D721Med (cell line): ENCODE results near the gene SEC16B.

Experiments
- DNase-seq: peaks from one replicate; pipeline ENCODE4 v3.0.0; 2011; ENCODE audit warnings: low spot score; ENCODE audit not compliant: insufficient read length
- FAIRE-seq: peaks from 2 replicates; lab custom pipeline; 2011; peaks lifted over from hg19 to GRCh38; lab: Jason Lieb, UNC
- TF ChIP-seq, protein P1 (sequence below): IDR thresholded peaks from 2 replicates; pipeline ENCODE4 v1.5.1; 2012; ENCODE audit warnings: mild to moderate bottlenecking, control low read depth; ENCODE audit not compliant: insufficient read depth; ENCODE audit errors: missing control alignments

SEC16B gene, protein sequence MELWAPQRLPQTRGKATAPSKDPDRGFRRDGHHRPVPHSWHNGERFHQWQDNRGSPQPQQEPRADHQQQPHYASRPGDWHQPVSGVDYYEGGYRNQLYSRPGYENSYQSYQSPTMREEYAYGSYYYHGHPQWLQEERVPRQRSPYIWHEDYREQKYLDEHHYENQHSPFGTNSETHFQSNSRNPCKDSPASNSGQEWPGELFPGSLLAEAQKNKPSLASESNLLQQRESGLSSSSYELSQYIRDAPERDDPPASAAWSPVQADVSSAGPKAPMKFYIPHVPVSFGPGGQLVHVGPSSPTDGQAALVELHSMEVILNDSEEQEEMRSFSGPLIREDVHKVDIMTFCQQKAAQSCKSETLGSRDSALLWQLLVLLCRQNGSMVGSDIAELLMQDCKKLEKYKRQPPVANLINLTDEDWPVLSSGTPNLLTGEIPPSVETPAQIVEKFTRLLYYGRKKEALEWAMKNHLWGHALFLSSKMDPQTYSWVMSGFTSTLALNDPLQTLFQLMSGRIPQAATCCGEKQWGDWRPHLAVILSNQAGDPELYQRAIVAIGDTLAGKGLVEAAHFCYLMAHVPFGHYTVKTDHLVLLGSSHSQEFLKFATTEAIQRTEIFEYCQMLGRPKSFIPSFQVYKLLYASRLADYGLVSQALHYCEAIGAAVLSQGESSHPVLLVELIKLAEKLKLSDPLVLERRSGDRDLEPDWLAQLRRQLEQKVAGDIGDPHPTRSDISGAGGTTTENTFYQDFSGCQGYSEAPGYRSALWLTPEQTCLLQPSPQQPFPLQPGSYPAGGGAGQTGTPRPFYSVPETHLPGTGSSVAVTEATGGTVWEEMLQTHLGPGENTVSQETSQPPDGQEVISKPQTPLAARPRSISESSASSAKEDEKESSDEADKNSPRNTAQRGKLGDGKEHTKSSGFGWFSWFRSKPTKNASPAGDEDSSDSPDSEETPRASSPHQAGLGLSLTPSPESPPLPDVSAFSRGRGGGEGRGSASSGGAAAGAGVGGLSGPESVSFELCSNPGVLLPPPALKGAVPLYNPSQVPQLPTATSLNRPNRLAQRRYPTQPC

GRCh38 chr1:177969825-177970371, at the start of gene SEC16B:
TSS of gene SEC16B (minus strand) at chr1:177970058. CDS start at chr1:177967981, 2,077 bp downstream.
- no peak for FAIRE-seq
- no peak for DNase-seq
- TF ChIP-seq, protein P1, sequence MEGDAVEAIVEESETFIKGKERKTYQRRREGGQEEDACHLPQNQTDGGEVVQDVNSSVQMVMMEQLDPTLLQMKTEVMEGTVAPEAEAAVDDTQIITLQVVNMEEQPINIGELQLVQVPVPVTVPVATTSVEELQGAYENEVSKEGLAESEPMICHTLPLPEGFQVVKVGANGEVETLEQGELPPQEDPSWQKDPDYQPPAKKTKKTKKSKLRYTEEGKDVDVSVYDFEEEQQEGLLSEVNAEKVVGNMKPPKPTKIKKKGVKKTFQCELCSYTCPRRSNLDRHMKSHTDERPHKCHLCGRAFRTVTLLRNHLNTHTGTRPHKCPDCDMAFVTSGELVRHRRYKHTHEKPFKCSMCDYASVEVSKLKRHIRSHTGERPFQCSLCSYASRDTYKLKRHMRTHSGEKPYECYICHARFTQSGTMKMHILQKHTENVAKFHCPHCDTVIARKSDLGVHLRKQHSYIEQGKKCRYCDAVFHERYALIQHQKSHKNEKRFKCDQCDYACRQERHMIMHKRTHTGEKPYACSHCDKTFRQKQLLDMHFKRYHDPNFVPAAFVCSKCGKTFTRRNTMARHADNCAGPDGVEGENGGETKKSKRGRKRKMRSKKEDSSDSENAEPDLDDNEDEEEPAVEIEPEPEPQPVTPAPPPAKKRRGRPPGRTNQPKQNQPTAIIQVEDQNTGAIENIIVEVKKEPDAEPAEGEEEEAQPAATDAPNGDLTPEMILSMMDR: no peak

DNA sequence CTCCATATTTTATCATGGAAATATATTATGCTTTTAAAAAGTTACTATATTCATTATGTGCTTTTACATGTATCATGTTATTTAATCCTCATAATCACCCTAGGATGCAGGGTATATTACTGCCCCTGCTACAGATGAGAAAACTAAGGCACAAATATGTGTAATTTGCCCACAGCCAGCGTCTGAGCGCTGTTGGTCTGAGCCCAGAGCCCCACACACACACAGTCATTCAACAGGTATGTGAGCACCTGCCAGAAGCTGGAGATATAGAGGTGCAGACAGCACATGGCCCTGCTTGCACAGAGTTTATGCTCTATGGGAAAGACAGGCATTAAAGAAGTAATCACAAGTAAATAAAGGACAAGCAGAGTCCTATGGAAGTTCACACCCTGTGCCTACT, 49.8 kb upstream of the SEC16B start:
- TF ChIP-seq, protein P1: no peak
- DNase-seq (no peak), FAIRE-seq (no peak)

- FAIRE-seq (no peak), DNase-seq (no peak)
- TF ChIP-seq, protein P1: no peak
These were observed 49.4 kb upstream of the SEC16B start for GRCh38 chr1:178019208-178019607.

DNA sequence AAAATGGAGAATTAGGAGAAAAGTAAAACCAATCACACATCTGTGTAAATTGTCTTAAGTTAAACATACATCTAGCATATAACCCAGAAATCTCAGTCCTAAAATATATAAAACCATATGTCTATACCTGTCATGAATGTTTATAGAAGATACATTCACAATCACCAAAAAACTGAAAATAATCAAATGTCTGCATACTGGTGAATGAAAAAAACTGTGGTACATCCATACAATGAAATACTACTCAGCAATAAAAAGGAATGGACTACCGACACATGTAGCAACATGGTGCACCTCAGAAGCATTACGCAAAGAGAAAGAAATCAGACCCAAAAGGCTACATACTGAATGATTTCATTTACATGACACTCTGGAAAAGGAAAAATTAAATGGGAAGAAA, 47.7 kb upstream of the SEC16B start:
- TF ChIP-seq, protein P1: no peak
- no peak for FAIRE-seq
- no peak for DNase-seq

DNA sequence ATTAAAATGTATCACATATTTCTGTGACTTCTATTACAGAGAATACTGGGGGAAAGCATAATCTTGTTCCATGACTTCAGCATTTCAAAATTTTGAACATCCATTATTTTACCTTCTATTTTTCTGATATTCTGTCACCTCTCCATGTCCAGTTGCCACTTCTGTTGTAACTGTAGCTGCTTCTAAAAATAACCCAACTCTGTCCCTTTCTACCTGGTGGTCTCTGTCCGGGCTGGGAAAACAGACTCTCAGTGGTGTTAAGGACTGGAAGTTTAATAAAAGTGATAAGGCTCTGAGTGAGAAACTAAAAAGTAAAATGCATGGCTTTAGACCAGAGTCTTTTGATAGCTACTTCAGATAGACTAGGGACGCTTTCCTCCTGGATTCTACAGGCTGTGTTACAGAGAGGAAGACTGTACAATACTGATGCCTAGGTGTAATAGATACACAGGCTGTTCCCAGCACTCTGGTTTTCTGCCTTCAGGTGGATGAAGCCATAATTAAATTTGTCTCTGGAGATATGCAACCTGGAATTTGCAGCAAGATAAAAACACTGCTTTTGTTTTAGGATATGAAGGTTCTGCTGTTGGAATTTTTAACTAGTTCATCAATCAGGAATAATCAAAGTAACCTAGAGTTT, 42.1 kb upstream of the SEC16B start:
- TF ChIP-seq, protein P1: no peak
- FAIRE-seq (no peak), DNase-seq (no peak)

- FAIRE-seq (no peak), DNase-seq (no peak)
- TF ChIP-seq, protein P1: no peak
These were observed 41.6 kb upstream of the SEC16B start for GRCh38 chr1:178011465-178011828.
